T-helper 2 cell treated with Interferon-gamma antibody and Interleukin-4, amounts not matched to agents 5 μg/mL and 100 μg/mL, for 36 hours (primary cell): Measurements from ENCODE around the gene PCBP3.

ENCODE experiments used
- DNase-seq: peaks from one replicate; pipeline ENCODE4 v3.0.0; 2021; ENCODE audit warnings: low spot score
- H3K27ac Mint-ChIP-seq: one replicate; pipeline ENCODE4 v1.8.0; 2021; ENCODE audit warnings: mild to moderate bottlenecking, mixed read lengths
- H3K27me3 Mint-ChIP-seq: one replicate; pipeline ENCODE4 v1.8.0; 2021; ENCODE audit warnings: low read depth, mixed read lengths
- H3K36me3 Mint-ChIP-seq: one replicate; pipeline ENCODE4 v1.8.0; 2021; ENCODE audit warnings: low read depth, mixed read lengths
- H3K4me1 Mint-ChIP-seq: one replicate; pipeline ENCODE4 v1.8.0; 2021; ENCODE audit warnings: low read depth, mixed read lengths
- H3K4me3 Mint-ChIP-seq: one replicate; pipeline ENCODE4 v1.8.0; 2022; ENCODE audit warnings: mild to moderate bottlenecking, moderate library complexity, mixed read lengths
- H3K9me3 Mint-ChIP-seq: one replicate; pipeline ENCODE4 v1.8.0; 2021; ENCODE audit warnings: mixed read lengths

The PCBP3 gene

DNA sequence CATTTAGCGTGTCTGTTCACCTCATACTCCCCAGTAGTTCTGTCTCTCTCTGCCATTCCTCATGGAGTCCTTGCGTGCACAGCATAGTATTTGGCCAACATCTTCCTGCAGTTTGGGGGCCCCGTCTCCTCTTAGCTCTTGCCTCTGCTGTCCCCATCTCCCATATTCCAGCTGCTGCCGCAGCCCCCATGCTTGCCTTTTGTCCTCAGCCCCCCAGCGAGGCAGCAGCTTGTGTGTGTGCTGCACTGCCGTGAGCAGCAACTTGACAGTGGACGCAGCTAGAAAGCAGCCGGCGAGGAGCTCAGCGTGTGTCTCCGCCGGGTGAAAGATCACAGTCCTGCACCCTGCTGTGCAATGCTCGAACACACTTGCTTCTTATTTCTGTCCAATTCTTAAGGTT, 173.8 kb downstream of the PCBP3 start:
- Mint-ChIP-seq H3K36me3 (no peaks in the 10 kb centered on the region), H3K9me3 (no peaks in the 10 kb centered on the region), H3K4me3 (no peak overlapping the region), H3K27ac (peak overlapping the region; percentile 24), H3K4me1 (peaks cover 29% of the 10 kb centered on the region), H3K27me3 (no peaks in the 10 kb centered on the region)
- no peak for DNase-seq

DNA sequence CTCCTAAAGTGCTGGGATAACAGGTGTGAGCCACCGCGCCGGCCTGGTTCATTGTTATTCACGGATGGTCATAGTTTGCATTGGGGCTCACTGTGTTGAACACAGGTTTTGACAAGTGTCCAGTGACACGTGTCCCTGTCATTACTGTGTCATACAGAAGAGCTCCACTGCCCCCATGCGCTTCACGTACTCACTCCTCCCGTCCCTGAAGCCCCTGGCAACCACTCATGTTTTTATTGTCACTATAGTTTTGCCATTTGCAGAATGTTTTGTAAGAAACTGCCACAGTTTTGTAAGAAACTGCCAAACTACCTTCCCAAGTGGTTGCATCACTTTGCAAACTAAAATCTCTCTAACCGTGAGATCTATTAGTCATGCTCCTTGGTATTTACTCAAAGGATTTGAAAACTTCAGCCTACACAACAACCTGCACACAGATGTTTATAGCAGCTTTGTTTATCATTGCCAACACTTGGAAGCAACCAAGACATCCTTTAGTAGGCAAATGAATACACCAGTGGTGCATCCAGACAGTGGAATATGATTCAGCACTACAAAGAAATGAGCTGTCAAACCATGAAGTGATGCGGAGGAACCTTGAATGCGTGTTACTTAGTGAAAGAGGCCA, 174.9 kb downstream of the PCBP3 start:
- Mint-ChIP-seq H3K4me1 (peaks cover 29% of the 10 kb centered on the region), H3K27me3 (no peaks in the 10 kb centered on the region), H3K27ac (peak overlapping the region; percentile 77), H3K36me3 (no peaks in the 10 kb centered on the region), H3K4me3 (peak overlapping the region; percentile 57), H3K9me3 (no peaks in the 10 kb centered on the region)
- DNase-seq = peak; percentile 73

DNA sequence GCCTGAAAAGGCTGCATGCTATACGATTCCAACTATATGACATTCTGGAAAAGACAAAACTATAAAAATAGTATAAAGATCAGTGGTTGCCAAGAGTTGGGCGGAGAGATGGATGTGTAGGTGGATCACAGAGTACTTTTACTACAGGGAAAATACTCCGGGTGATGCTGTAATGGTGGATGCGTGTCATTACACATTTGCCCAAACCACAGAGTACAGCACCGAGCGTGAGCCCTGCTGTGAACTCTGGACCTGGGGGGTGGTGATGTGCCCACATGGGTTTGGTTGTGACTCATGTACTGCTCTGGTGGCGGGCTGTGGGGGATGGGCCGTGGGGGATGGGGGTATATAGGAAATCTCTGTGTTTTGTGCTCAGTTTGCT, 175.4 kb downstream of the PCBP3 start:
- peak; percentile 84 for DNase-seq
- H3K4me1 Mint-ChIP-seq = peaks cover 29% of the 10 kb centered on the region
- no peaks in the 10 kb centered on the region for H3K36me3 Mint-ChIP-seq
- H3K27ac Mint-ChIP-seq = peak overlapping the region; percentile 77
- no peaks in the 10 kb centered on the region for H3K9me3 Mint-ChIP-seq
- H3K27me3 Mint-ChIP-seq = no peaks in the 10 kb centered on the region
- peak overlapping the region; percentile 57 for H3K4me3 Mint-ChIP-seq

DNA sequence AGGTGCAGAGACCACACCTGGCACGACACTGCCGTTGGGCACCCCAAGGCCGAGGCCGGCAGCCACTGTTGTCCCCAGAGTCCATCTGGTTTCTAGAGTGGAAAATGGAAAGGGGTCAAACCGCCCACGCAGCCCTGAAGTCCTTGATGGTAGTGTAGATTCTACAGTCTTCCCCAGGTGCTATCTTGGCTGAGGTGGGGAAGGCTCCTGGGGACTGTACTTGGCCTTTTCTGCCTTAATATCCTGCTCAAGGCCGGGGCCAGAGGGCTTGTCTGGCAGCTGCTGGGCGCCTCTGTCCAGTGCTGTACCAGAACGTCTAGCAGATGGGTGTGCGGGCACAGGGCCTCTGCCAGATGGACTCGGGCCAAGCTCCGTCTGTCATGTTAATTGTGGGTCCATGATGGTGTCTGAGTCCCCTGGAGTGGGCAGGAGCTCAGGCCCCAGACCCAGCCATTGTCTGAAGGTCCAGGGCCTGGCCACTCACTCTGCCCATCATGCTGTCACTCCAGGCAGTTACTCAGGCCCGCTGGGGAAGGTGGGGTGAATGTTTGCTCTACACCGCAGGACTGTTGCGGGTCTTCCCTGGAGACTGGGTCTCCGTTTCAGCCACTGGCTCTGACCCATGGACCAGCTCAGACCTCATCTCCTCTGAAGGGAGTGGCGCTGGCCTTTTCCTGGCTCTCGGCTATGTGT, 176.1 kb downstream of the PCBP3 start:
- no peaks in the 10 kb centered on the region for H3K27me3 Mint-ChIP-seq
- H3K36me3 Mint-ChIP-seq = no peaks in the 10 kb centered on the region
- no peaks in the 10 kb centered on the region for H3K9me3 Mint-ChIP-seq
- H3K4me1 Mint-ChIP-seq = peaks cover 29% of the 10 kb centered on the region
- no peak for DNase-seq
- peak overlapping the region; percentile 57 for H3K4me3 Mint-ChIP-seq
- no peak overlapping the region for H3K27ac Mint-ChIP-seq

DNA sequence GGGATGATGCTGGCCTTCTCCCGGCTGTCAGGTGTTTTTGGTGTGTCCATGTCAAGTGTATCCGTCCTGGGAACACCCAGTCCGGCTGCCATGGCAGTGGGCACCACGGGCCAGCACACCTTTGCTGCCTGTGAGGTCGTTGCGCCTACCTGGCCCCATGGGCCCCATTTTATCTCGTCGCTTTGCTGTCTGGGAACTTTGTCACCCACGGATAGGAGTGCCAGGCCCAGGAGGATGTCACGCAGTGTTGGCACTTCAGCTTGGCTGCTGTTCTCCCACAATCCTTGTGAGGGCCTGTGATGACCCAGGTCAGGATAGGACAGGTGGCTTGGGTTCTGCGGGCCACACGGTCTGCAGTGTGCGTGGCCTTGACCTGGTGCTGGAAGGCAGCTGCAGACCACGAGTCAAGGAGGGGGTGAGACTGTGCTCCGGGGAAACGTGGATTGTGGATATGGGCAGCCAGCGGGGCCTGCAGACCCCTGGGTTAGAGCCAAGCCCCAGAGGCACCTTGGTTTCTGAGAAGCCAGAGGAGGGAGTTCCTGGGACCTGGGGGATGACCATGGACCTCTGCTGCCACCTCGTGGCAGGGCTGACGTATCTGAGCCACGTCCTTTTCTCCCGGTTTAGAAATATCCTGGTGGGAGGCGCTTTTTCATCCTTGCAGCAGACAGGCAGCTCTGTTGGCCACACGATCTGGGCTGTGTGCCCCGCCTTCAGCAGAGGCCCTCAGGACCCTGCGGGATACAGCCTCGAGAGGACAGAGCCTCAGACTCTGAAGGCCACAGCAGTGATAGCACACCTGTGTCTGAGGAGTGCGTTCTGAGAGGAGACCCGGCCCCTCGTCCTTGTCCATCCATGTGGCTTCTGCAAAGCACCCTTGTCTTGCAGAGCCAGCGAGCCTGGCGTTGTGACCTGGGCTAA, 176.9 kb downstream of the PCBP3 start:
- Mint-ChIP-seq H3K27me3 (no peaks in the 10 kb centered on the region), H3K9me3 (no peaks in the 10 kb centered on the region), H3K4me1 (peaks cover 29% of the 10 kb centered on the region), H3K27ac (no peak overlapping the region), H3K4me3 (no peak overlapping the region), H3K36me3 (no peaks in the 10 kb centered on the region)
- peak; percentile 67 for DNase-seq

DNA sequence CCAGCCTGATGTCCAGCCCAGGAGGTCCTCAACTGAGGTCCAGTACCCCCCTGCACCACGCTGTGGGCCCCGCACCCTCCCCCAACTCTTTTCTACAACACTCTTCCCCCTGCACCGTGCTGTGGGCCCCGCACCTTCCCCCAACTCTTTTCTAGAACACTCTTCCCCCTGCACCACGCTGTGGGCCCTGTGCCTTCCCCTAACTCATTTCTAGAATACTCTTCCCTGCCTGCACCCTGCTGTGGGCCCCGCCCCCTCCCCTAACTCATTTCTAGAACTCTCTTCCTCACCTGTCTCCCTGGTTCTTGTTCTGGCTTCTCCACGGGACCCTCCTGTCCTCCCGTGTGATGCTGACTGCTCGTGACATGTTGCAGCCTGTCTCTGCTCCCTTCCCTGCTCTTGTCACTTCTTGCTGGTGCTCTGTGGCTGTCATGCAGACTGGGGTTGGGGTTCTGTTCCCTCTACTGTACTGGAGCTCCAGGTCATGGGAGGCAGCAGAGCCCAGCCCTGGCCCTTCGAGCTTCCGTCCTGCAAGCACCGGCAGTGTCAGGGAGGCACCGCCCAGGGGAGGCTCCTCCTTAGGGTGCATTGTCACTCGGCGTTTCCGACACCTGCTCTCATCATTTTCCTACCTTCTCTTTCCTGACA, 177.9 kb downstream of the PCBP3 start:
- peaks cover 29% of the 10 kb centered on the region for H3K4me1 Mint-ChIP-seq
- no peak overlapping the region for H3K27ac Mint-ChIP-seq
- H3K4me3 Mint-ChIP-seq = no peak overlapping the region
- H3K27me3 Mint-ChIP-seq = no peaks in the 10 kb centered on the region
- no peaks in the 10 kb centered on the region for H3K9me3 Mint-ChIP-seq
- no peaks in the 10 kb centered on the region for H3K36me3 Mint-ChIP-seq
- DNase-seq = no peak

DNA sequence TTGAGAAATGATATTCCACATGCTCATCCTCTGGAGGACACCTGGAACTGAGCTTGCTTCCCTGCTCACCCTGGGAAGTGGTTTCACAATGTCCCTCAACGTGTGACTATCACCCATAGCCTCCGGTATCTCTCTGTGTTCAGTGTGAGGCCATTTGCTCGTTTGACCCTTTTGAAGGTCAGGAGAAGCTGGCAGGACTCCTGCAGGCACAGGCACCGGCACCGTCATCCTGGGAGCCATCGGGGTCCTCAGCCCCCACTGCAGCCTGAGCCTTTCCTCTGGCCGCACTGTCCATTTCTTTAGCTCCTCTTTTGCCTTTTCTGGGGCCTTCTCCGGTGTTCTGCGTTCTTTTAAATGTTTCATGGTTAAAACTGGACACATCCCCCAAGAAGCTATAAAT, 178.5 kb downstream of the PCBP3 start:
- Mint-ChIP-seq H3K27me3 (no peaks in the 10 kb centered on the region), H3K9me3 (no peaks in the 10 kb centered on the region), H3K4me3 (no peak overlapping the region), H3K4me1 (peaks cover 29% of the 10 kb centered on the region), H3K27ac (no peak overlapping the region), H3K36me3 (no peaks in the 10 kb centered on the region)
- no peak for DNase-seq

DNA sequence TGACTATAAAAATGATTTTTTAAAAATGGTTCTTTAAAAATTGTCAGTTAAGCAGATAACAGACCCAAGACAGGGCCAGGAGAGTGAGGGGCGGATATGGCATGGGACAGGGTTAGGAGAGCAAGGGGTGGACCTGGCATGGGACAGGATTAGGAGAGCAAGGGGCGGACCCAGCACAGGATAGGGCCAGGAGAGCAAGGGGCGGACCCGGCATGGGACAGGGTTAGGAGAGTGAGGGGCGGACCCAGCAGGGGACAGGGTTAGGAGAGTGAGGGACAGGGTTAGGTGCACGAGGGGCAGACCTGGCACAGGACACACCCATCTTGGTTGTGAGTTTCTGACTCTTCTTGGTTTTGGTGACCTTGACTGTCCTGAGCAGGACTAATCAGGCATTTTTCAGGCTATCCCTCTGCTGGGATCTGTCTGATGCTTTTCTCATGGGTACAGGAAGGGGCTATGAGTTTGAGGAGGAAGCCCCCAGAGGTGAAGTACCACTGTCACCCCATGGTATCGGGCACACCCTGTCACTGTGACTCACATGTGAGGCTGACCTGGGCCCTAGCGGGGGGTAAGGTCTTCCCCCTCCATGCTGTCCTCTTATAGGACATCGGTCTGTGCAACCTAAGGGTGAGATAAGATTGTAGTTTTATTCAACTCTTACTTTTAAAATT, 179.0 kb downstream of the PCBP3 start:
- no peak for DNase-seq
- no peaks in the 10 kb centered on the region for H3K36me3 Mint-ChIP-seq
- H3K4me1 Mint-ChIP-seq = peaks cover 33% of the 10 kb centered on the region
- no peaks in the 10 kb centered on the region for H3K9me3 Mint-ChIP-seq
- H3K4me3 Mint-ChIP-seq = no peak overlapping the region
- H3K27ac Mint-ChIP-seq = no peak overlapping the region
- H3K27me3 Mint-ChIP-seq = no peaks in the 10 kb centered on the region

DNA sequence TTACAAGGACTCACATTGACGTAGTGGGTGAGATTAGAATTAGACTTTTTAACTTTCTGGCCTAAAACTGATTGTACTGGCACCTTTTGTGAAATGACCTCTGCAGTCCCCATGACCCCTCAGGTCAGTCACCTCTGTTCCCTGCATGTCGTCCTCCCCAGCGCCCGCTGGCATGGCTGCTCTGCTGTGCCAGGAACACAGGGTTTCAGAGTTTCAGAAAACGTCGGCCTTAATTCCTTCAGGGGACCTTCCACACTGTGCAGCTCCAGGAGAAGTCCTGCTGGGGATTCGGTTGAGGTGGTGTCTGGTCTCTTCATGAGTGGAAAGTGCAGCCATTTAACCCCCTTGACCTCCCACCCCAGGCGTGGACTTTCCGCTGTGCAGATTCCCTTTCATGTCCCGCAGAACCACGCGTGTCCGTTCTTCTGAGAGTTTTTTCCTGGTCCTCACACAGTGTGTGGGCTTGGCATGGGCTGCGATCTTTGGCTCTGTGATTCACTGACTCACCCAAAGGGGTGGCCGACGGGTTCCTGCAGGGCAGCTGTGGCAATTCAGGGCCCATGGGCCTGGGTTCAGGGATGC, 179.7 kb downstream of the PCBP3 start:
- Mint-ChIP-seq H3K27ac (no peak overlapping the region), H3K36me3 (no peaks in the 10 kb centered on the region), H3K9me3 (no peaks in the 10 kb centered on the region)

DNA sequence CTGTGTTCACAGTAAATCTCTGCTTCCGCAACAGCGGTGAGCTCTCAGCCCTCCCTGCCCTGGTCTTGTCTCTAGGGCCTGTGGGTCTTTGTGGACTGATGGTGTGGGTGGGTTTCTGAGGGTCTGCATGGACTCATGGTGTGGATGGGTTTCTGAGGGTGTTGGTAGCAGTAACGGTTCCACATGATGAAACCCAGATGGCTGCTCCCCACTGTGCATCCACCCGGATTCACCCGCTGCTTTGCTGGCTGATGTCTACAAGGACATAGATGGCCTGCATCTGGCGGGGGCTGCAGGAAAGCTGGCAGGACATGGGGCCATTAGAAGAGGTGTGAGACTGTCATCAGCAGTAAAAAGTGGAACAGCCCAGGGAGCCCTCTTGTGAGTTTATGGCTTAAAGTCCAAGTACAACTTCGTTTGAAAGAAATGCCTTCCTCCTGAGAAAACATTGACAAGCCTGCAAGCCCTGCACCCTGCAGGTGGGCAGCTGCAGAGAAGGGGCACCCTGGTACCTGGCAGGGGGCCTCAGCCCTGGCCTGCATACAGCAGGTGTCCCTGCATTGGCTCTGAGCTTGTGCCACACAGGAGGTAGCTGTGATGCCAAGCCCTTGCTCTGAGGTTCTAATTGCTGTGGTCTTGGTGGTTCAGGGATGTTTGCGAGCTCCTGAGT, 181.2 kb downstream of the PCBP3 start:
- DNase-seq = no peak
- H3K36me3 Mint-ChIP-seq = no peaks in the 10 kb centered on the region
- H3K27me3 Mint-ChIP-seq = no peaks in the 10 kb centered on the region
- H3K27ac Mint-ChIP-seq = no peak overlapping the region
- no peak overlapping the region for H3K4me3 Mint-ChIP-seq
- no peaks in the 10 kb centered on the region for H3K9me3 Mint-ChIP-seq
- peaks cover 23% of the 10 kb centered on the region for H3K4me1 Mint-ChIP-seq

More for the DNA sequence above, 179.7 kb downstream of the PCBP3 start:
- H3K4me3 Mint-ChIP-seq = no peak overlapping the region
- no peaks in the 10 kb centered on the region for H3K27me3 Mint-ChIP-seq
- no peak for DNase-seq
- peaks cover 35% of the 10 kb centered on the region for H3K4me1 Mint-ChIP-seq

DNA sequence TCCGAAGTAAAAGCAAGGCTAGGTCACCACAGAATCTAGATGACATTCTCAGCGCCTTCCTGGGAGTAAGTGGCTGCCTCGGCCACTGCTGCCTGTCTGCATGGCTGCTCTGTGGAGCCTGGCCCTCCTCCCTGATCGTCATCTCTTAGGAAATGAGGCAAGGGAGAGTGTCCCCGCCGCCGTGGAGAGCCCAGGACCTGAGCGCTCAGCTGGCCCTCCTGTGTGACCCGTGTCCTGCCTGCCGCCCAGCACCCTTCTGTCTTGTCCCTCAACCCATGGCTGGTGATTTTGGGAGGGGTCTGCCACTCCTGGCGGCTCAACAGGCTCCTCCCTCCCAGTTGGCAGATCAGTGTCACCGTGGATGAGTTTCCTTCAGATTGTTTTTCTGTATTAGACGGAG, 181.7 kb downstream of the PCBP3 start:
- H3K27ac Mint-ChIP-seq = no peak overlapping the region

DNA sequence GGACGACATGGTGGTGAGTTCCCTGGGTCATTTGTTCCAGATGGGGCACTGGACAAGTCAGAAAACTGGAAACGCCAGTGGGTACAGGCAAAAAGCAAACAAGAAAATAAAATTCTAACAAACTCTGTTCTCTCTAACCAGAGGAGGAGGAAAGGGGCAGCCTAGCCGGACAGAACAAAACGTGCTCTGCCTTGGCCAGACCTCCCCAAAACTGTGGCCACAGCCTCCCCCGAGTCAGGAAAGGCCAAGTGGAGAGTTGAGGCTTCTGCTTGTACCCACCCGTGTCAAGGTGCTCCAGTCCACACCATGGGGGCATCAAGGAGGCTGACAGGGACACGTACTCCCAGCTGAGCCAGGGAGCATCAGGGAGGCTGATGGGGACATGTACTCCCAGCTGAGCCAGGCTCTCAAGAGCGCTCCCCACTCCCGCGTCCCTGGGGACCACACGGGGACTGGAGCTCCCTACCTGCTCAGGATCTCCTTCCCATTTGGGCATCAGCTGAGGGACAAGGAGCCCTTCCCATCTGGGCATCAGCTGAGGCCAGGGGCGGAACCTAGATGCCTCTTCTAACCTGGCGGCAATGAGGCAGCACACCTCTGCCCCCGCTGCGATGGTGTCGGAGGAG, 183.3 kb downstream of the PCBP3 start:
- H3K27me3 Mint-ChIP-seq = no peaks in the 10 kb centered on the region
- DNase-seq = no peak
- H3K9me3 Mint-ChIP-seq = no peaks in the 10 kb centered on the region
- H3K36me3 Mint-ChIP-seq = no peaks in the 10 kb centered on the region
- no peak overlapping the region for H3K4me3 Mint-ChIP-seq
- peak overlapping the region; percentile 71 for H3K27ac Mint-ChIP-seq
- peaks cover 10% of the 10 kb centered on the region for H3K4me1 Mint-ChIP-seq

More for the DNA sequence above, 181.7 kb downstream of the PCBP3 start:
- no peak for DNase-seq
- H3K4me3 Mint-ChIP-seq = no peak overlapping the region
- no peaks in the 10 kb centered on the region for H3K36me3 Mint-ChIP-seq
- peaks cover 21% of the 10 kb centered on the region for H3K4me1 Mint-ChIP-seq
- no peaks in the 10 kb centered on the region for H3K9me3 Mint-ChIP-seq
- H3K27me3 Mint-ChIP-seq = no peaks in the 10 kb centered on the region
